ENCODE results near the gene ANO4.

ANO4 gene
- long read RNA-seq, partial matches to known transcripts, result 0 of 1 reads
- long read RNA-seq, other reads (novel, unspliced or antisense), result 1 of 1 reads

DNA sequence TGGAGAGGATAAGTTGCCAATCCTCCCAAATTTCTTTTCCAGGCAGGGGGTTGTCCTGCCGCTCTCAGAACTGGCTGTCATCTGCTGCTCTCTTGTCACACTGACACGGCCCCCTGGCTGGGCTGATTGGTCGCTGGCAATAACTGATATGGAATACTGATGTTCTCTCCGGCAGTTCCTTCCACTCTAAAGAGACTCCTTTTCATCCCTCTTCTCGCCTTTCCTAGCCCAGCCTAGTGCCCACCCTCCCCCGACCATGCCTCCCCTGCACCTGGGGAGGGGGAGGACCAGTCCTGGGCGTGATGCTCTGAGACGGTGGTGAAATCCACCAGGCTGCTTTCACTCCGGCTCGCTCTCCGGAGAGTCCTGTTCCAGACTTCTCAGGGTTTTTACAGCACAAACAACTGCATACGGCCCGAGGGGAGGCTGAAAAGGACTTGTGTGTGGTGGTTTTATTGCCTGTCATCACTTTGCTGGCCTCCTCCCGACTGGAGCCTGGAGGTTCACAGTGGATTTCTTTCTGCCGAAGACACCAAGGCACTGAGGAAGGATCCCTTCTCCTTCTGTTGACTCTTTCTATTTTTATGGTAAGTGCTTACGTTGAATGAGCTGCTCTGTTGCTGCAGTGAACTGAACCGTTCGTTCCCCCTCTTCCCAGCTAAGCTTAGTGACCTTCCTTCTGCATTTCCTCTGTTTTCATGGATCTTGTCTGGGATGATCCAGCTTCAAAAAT is at the start of gene ANO4:
TSS of gene ANO4 (plus strand) at position 336 of the 733 bp plus-strand sequence. CDS start 107,010 bp downstream, outside the sequence.
- no peak within 1 kb of the TSS for H3K4me3 ChIP-seq (replicated peaks; ENCODE audit: insufficient read depth, low read length)
- TF ChIP-seq, protein P1, sequence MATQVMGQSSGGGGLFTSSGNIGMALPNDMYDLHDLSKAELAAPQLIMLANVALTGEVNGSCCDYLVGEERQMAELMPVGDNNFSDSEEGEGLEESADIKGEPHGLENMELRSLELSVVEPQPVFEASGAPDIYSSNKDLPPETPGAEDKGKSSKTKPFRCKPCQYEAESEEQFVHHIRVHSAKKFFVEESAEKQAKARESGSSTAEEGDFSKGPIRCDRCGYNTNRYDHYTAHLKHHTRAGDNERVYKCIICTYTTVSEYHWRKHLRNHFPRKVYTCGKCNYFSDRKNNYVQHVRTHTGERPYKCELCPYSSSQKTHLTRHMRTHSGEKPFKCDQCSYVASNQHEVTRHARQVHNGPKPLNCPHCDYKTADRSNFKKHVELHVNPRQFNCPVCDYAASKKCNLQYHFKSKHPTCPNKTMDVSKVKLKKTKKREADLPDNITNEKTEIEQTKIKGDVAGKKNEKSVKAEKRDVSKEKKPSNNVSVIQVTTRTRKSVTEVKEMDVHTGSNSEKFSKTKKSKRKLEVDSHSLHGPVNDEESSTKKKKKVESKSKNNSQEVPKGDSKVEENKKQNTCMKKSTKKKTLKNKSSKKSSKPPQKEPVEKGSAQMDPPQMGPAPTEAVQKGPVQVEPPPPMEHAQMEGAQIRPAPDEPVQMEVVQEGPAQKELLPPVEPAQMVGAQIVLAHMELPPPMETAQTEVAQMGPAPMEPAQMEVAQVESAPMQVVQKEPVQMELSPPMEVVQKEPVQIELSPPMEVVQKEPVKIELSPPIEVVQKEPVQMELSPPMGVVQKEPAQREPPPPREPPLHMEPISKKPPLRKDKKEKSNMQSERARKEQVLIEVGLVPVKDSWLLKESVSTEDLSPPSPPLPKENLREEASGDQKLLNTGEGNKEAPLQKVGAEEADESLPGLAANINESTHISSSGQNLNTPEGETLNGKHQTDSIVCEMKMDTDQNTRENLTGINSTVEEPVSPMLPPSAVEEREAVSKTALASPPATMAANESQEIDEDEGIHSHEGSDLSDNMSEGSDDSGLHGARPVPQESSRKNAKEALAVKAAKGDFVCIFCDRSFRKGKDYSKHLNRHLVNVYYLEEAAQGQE (IDR thresholded peaks at IDR 0.05; ENCODE audit: insufficient replicate concordance, low read depth), result no peak
- TF ChIP-seq POLR2AphosphoS5 (IDR thresholded peaks at IDR 0.05; ENCODE audit: low read depth) (no peak), GABPA (IDR thresholded peaks at IDR 0.05; ENCODE audit: low read depth) (no peak), SPI1 (IDR thresholded peaks at IDR 0.05; ENCODE audit: borderline replicate concordance, low read depth) (no peak)
- TF ChIP-seq, protein P2, sequence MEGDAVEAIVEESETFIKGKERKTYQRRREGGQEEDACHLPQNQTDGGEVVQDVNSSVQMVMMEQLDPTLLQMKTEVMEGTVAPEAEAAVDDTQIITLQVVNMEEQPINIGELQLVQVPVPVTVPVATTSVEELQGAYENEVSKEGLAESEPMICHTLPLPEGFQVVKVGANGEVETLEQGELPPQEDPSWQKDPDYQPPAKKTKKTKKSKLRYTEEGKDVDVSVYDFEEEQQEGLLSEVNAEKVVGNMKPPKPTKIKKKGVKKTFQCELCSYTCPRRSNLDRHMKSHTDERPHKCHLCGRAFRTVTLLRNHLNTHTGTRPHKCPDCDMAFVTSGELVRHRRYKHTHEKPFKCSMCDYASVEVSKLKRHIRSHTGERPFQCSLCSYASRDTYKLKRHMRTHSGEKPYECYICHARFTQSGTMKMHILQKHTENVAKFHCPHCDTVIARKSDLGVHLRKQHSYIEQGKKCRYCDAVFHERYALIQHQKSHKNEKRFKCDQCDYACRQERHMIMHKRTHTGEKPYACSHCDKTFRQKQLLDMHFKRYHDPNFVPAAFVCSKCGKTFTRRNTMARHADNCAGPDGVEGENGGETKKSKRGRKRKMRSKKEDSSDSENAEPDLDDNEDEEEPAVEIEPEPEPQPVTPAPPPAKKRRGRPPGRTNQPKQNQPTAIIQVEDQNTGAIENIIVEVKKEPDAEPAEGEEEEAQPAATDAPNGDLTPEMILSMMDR (IDR thresholded peaks at IDR 0.05; ENCODE audit: insufficient read depth, low read length), result no peak
- peaks cover 17% of the 10 kb centered on the region for H3K27me3 ChIP-seq (ENCODE audit: insufficient read depth, poor library complexity, severe bottlenecking)
- no peak for DNase-seq (ENCODE audit: low read depth in 1 of 2, low spot score in 1 of 2)
- H3K27ac ChIP-seq (replicated peaks), result no peak within 1 kb of the TSS

DNA sequence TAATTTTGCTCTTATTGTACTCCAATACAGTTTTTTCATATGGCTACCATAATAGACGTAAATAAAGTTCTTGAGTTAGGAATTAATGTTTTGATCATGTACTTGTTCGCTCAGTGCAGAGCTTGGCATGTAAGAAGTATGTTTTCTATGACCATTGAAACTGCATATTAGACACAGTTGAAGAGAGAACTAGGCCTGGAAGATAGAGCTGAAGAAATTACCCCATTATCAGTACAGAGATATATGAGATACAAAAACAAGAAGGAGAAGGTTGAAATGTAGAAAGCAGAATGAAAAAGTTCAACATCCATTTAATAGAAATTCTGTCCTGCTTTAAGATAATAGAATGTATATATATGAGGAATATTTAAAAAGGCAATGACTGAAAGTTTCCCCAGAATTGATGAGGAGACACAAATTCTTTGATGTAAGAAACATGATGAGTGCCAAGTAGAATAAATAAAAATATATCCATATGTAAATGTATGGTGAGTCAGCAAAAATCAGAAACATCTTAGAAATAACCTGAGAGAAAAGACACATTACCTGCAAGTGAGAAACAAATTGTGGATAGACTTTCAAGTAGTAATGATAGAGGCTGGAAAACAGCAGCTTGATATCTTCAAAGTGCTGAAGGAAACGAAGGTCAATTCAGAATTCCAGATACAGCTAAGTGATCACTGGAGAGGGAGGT is 49.1 kb upstream of the ANO4 start:
- H3K4me3 ChIP-seq (replicated peaks; ENCODE audit: insufficient read depth, low read length), result no peak overlapping the region
- TF ChIP-seq, protein P2 (IDR thresholded peaks at IDR 0.05; ENCODE audit: insufficient read depth, low read length), result no peak
- TF ChIP-seq SPI1 (IDR thresholded peaks at IDR 0.05; ENCODE audit: borderline replicate concordance, low read depth) (no peak), GABPA (IDR thresholded peaks at IDR 0.05; ENCODE audit: low read depth) (no peak), POLR2AphosphoS5 (IDR thresholded peaks at IDR 0.05; ENCODE audit: low read depth) (no peak)
- TF ChIP-seq, protein P1 (IDR thresholded peaks at IDR 0.05; ENCODE audit: insufficient replicate concordance, low read depth), result no peak
- no peak for DNase-seq (ENCODE audit: low read depth in 1 of 2, low spot score in 1 of 2)

DNA sequence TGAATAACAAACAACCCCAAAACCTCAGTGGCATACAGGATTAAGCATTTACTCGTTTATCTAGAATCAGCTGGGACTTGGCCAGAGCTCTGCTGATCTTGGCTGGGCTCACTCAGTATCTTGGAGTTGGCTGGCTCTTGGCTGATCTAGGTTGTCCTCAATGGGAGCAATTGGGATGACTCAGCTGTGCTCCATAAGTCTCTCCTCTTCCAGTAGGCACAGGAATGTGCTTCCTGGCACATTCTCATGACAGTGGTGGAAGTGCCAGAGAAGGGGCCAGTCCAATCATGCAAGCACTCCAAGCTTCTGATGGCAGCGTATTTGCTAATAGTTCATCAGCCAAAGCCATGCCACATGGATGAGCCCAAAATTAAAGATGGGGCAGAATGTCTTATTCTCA is 41.7 kb upstream of the ANO4 start:
- Histone ChIP-seq H3K27me3 (ENCODE audit: insufficient read depth, poor library complexity, severe bottlenecking) (peaks cover 3% of the 10 kb centered on the region), H3K4me3 (replicated peaks; ENCODE audit: insufficient read depth, low read length) (no peak overlapping the region), H3K27ac (replicated peaks) (no peak overlapping the region)
- DNase-seq (ENCODE audit: low read depth in 1 of 2, low spot score in 1 of 2), result no peak
- no peak for TF ChIP-seq SPI1 (IDR thresholded peaks at IDR 0.05; ENCODE audit: borderline replicate concordance, low read depth)
- TF ChIP-seq, protein P1 (IDR thresholded peaks at IDR 0.05; ENCODE audit: insufficient replicate concordance, low read depth), result no peak
- TF ChIP-seq, protein P2 (IDR thresholded peaks at IDR 0.05; ENCODE audit: insufficient read depth, low read length), result no peak

More for the DNA sequence above, 49.1 kb upstream of the ANO4 start:
- Histone ChIP-seq H3K27ac (replicated peaks) (no peak overlapping the region), H3K27me3 (ENCODE audit: insufficient read depth, poor library complexity, severe bottlenecking) (no peaks in the 10 kb centered on the region)

Measured in HL-60 (cell line).